Measurements from ENCODE around the gene IRF2.

The IRF2 gene

GRCh38 chr4:184409502-184409901, 64.8 kb downstream of the IRF2 start:
- no peak for TF ChIP-seq TCF4 (CRISPR knock-in tag; IDR thresholded peaks at IDR 0.05; ENCODE audit: borderline replicate concordance)
- TF ChIP-seq RARB (CRISPR knock-in tag; IDR thresholded peaks at IDR 0.05) = no peak
- no peak for TF ChIP-seq CREB5 (CRISPR knock-in tag; IDR thresholded peaks at IDR 0.05; ENCODE audit: low read depth)
- TF ChIP-seq PATZ1 (CRISPR knock-in tag; IDR thresholded peaks at IDR 0.05; ENCODE audit: borderline replicate concordance) = no peak
- no peak for TF ChIP-seq OSR1 (CRISPR knock-in tag; IDR thresholded peaks at IDR 0.05)
- TF ChIP-seq ZNF70 (CRISPR knock-in tag; IDR thresholded peaks at IDR 0.05) = no peak
- no peak for TF ChIP-seq ZC3H10 (CRISPR knock-in tag; IDR thresholded peaks at IDR 0.05)
- no peak for TF ChIP-seq GLIS3 (CRISPR knock-in tag; IDR thresholded peaks at IDR 0.05)
- no peak for TF ChIP-seq SNAI2 (CRISPR knock-in tag; IDR thresholded peaks at IDR 0.05)
- no peak for TF ChIP-seq TOX (CRISPR knock-in tag; IDR thresholded peaks at IDR 0.05; ENCODE audit: borderline replicate concordance)
- TF ChIP-seq BACH2 (CRISPR knock-in tag; IDR thresholded peaks at IDR 0.05; ENCODE audit: borderline replicate concordance) = no peak
- TF ChIP-seq PPARA (CRISPR knock-in tag; IDR thresholded peaks at IDR 0.05; ENCODE audit: borderline replicate concordance) = no peak
- TF ChIP-seq ZFP30 (CRISPR knock-in tag; IDR thresholded peaks at IDR 0.05) = no peak
- TF ChIP-seq ISL1 (CRISPR knock-in tag; IDR thresholded peaks at IDR 0.05) = no peak
- TF ChIP-seq ARNTL (CRISPR knock-in tag; IDR thresholded peaks at IDR 0.05; ENCODE audit: borderline replicate concordance, low read depth) = no peak
- no peak for TF ChIP-seq POU6F1 (CRISPR knock-in tag; IDR thresholded peaks at IDR 0.05; ENCODE audit: borderline replicate concordance, low read depth)
- no peak for TF ChIP-seq CSDC2 (CRISPR knock-in tag; IDR thresholded peaks at IDR 0.05)
- ATAC-seq = no peak

DNA sequence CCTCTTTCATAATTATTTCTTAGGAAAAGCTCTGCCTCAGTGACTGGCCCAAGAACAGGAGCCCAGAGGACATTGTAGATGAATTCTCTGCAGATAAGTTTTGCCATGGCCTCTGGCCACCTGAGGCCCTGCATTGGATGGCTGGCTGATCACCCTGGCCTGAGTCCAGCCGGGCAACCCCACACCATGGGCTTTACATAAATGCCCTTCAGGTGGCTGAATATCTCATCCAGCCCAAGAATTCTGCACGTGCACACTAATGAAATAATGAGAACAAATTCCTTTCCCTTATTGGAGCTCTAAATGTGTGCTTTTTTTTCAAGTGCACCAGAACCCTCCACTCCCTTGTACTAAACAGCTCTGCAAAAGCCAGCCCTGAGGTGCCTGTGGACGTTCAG, 65.7 kb downstream of the IRF2 start:
- TF ChIP-seq ZNF565 (CRISPR knock-in tag; conservative IDR thresholded peaks at IDR 0.05; ENCODE audit: low read depth) (no peak), CREB5 (CRISPR knock-in tag; IDR thresholded peaks at IDR 0.05; ENCODE audit: low read depth) (no peak), OSR1 (CRISPR knock-in tag; IDR thresholded peaks at IDR 0.05) (no peak), RARB (CRISPR knock-in tag; IDR thresholded peaks at IDR 0.05) (no peak), ZC3H10 (CRISPR knock-in tag; IDR thresholded peaks at IDR 0.05) (no peak), CSDC2 (CRISPR knock-in tag; IDR thresholded peaks at IDR 0.05) (no peak), ZFP3 (CRISPR knock-in tag; IDR thresholded peaks at IDR 0.05) (no peak), SNAI2 (CRISPR knock-in tag; IDR thresholded peaks at IDR 0.05) (no peak), ISL1 (CRISPR knock-in tag; IDR thresholded peaks at IDR 0.05) (no peak), TOX (CRISPR knock-in tag; IDR thresholded peaks at IDR 0.05; ENCODE audit: borderline replicate concordance) (no peak), POU6F1 (CRISPR knock-in tag; IDR thresholded peaks at IDR 0.05; ENCODE audit: borderline replicate concordance, low read depth) (no peak), ZNF70 (CRISPR knock-in tag; IDR thresholded peaks at IDR 0.05) (no peak), ZFP30 (CRISPR knock-in tag; IDR thresholded peaks at IDR 0.05) (no peak)
- ATAC-seq = peak; percentile 25; the same call in 2 of the 3 replicates

DNA sequence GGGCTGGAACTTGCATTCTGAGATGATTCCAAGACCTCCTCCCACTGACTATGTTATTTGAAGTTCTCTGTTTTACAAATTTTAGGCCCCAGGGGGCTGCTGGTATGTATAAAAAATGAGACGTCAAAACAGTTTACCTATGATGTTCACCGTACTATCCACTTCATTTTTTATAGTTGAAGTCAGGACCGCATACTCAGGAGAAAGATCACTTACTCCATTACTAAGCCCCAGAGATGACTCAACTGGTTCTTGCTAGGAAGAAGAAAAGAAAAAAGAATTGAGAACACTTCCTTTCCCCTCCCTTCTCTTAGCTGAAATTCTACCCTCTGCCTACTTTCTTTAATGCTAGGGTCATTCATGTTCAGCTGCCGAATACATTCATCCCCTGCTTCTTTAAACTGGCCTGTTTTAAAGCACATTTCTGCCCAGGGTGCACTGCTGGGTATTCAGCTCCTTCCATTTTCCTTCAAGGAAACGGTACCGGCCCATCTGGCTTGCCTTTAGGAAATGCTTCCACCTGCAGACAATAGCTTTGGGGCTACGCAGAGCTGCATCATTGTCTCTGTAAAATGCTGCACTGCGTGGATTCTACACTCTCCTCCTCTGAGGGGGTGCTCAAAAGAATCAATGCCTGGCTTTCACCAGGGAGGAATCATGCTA, 66.2 kb downstream of the IRF2 start:
- ATAC-seq = peak; percentile 95
- TF ChIP-seq ZNF565 (CRISPR knock-in tag; conservative IDR thresholded peaks at IDR 0.05; ENCODE audit: low read depth) (no peak), SNAI2 (CRISPR knock-in tag; IDR thresholded peaks at IDR 0.05) (no peak), RARB (CRISPR knock-in tag; IDR thresholded peaks at IDR 0.05) (no peak), GLIS3 (CRISPR knock-in tag; IDR thresholded peaks at IDR 0.05) (no peak), PPARA (CRISPR knock-in tag; IDR thresholded peaks at IDR 0.05; ENCODE audit: borderline replicate concordance) (no peak), ZNF70 (CRISPR knock-in tag; IDR thresholded peaks at IDR 0.05) (no peak), ARNTL (CRISPR knock-in tag; IDR thresholded peaks at IDR 0.05; ENCODE audit: borderline replicate concordance, low read depth) (no peak), PATZ1 (CRISPR knock-in tag; IDR thresholded peaks at IDR 0.05; ENCODE audit: borderline replicate concordance) (peak; percentile 63; the same call in 1 of the 2 replicates), ZFP3 (CRISPR knock-in tag; IDR thresholded peaks at IDR 0.05) (no peak), OSR1 (CRISPR knock-in tag; IDR thresholded peaks at IDR 0.05) (no peak), ISL1 (CRISPR knock-in tag; IDR thresholded peaks at IDR 0.05) (0 out of 2 replicates have a peak, but pooled peaks have one; percentile 27), CSRNP3 (CRISPR knock-in tag; IDR thresholded peaks at IDR 0.05) (no peak), ZFP30 (CRISPR knock-in tag; IDR thresholded peaks at IDR 0.05) (no peak), ZNF8 (CRISPR knock-in tag; IDR thresholded peaks at IDR 0.05) (no peak), CREB5 (CRISPR knock-in tag; IDR thresholded peaks at IDR 0.05; ENCODE audit: low read depth) (no peak), TOX (CRISPR knock-in tag; IDR thresholded peaks at IDR 0.05; ENCODE audit: borderline replicate concordance) (no peak), ZC3H10 (CRISPR knock-in tag; IDR thresholded peaks at IDR 0.05) (no peak)
